Stimulated activated CD8-positive, alpha-beta memory T cell treated with anti-CD3 and anti-CD28 coated beads, Interleukin-12 subunit alpha, Interleukin-12 subunit beta, amount 100 ng/mL, for 24 hours (primary cell): ENCODE measurements around the gene SH3BGRL3.
"Not testable (repeated sequence)": the region's sequence is repeated elsewhere in the genome, so short reads cannot be mapped to it uniquely, and the experiment has no call there.

ENCODE experiments used
- DNase-seq: peaks from one replicate; pipeline ENCODE4 v3.0.0-alpha.2; 2020; ENCODE audit errors: extremely low read depth

The SH3BGRL3 gene

GRCh38 chr1:26290882-26291261 is 11.0 kb downstream of the SH3BGRL3 start:
- DNase-seq = no peak

GRCh38 chr1:26291433-26291832 is 11.5 kb downstream of the SH3BGRL3 start:
- DNase-seq = no peak

- no peak for DNase-seq
Observed at GRCh38 chr1:26291939-26292338, 12.1 kb downstream of the SH3BGRL3 start.

GRCh38 chr1:26292735-26293134 is 12.8 kb downstream of the SH3BGRL3 start:
- not testable (repeated sequence) for DNase-seq

- no peak for DNase-seq
Observed at GRCh38 chr1:26293911-26294463, 14.1 kb downstream of the SH3BGRL3 start.

- no peak for DNase-seq
Observed at GRCh38 chr1:26295194-26296138, 15.6 kb downstream of the SH3BGRL3 start.

- no peak for DNase-seq
Observed at GRCh38 chr1:26296340-26297056, 16.6 kb downstream of the SH3BGRL3 start.

GRCh38 chr1:26297057-26297790 is 17.3 kb downstream of the SH3BGRL3 start:
- no peak for DNase-seq

- DNase-seq = no peak
Observed at GRCh38 chr1:26297791-26298124, 17.9 kb downstream of the SH3BGRL3 start.

- no peak for DNase-seq
Observed at GRCh38 chr1:26300578-26301275, 20.8 kb downstream of the SH3BGRL3 start.

- no peak for DNase-seq
Observed at GRCh38 chr1:26302733-26303405, 23.0 kb downstream of the SH3BGRL3 start.

GRCh38 chr1:26305667-26306289 is 25.9 kb downstream of the SH3BGRL3 start:
- no peak for DNase-seq

- DNase-seq = peak; percentile 80
Observed at GRCh38 chr1:26306290-26307229, 26.7 kb downstream of the SH3BGRL3 start, which contains the start of gene UBXN11. TSS of gene UBXN11 (minus strand) at chr1:26306636. CDS start at chr1:26302883, 3,753 bp downstream.

- no peak for DNase-seq
Observed at GRCh38 chr1:26307363-26307781, 27.5 kb downstream of the SH3BGRL3 start.

GRCh38 chr1:26307966-26308899 is 28.3 kb downstream of the SH3BGRL3 start:
- not testable (repeated sequence) for DNase-seq

- DNase-seq = no peak
Observed at GRCh38 chr1:26314501-26314900, 34.6 kb downstream of the SH3BGRL3 start.

- DNase-seq = no peak
Observed at GRCh38 chr1:26315874-26316850, 36.3 kb downstream of the SH3BGRL3 start.
